ENCODE data around the gene ZNF782.

DNA sequence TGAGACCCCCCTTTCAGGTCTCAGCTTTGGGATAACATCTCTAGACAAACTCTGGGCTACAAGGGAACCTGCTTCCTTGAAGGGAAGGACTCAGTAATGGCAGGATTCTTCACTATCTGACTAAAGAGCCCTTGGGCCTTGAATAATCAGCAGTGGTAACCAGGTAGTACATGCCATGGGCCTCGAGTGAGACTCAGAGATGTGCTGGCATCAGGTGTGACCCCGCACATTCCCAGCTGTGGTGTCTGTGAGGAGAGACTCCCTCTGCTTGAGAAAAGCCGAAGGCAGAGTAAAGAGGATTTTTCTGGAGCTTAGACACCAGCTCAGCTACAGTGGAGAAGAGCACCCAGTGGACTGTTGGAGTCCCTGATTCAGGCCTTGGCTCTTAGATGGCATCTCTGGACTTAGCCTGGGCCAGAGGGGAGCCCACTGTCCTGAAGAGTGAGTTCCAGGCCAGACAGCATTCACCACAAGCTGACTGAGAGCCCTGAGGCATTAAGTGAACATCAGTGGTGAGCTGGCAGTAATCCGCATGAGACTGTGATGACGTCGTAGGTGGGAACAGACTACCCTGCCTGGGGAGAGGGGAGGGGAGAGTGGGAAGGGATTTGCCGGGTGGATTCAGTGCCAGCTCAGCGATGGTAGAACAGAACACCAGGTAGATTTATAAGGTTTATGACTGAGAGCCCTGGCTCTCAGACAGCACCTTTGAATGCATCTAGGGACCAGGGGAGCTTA, 5.3 kb upstream of the ZNF782 start:
- TF ChIP-seq, protein P1, sequence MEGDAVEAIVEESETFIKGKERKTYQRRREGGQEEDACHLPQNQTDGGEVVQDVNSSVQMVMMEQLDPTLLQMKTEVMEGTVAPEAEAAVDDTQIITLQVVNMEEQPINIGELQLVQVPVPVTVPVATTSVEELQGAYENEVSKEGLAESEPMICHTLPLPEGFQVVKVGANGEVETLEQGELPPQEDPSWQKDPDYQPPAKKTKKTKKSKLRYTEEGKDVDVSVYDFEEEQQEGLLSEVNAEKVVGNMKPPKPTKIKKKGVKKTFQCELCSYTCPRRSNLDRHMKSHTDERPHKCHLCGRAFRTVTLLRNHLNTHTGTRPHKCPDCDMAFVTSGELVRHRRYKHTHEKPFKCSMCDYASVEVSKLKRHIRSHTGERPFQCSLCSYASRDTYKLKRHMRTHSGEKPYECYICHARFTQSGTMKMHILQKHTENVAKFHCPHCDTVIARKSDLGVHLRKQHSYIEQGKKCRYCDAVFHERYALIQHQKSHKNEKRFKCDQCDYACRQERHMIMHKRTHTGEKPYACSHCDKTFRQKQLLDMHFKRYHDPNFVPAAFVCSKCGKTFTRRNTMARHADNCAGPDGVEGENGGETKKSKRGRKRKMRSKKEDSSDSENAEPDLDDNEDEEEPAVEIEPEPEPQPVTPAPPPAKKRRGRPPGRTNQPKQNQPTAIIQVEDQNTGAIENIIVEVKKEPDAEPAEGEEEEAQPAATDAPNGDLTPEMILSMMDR (IDR thresholded peaks at IDR 0.05) = no peak
- TF ChIP-seq ZFX (IDR thresholded peaks at IDR 0.05; ENCODE audit: borderline replicate concordance) = no peak

All from 22Rv1 (cell line).